Activated CD8-positive, alpha-beta T cell treated with anti-CD3 and anti-CD28 coated beads for 36 hours (primary cell): Measurements from ENCODE around the gene JPH2. TPM values are rescaled to one million over a fixed set of nuclear protein-coding genes. Genes with fewer than 3 reads are reported as not detected.

Experiments used
- ATAC-seq: fragments of 200-7000 bp; cut with Tn5 transposase; one replicate; pipeline ENCODE4 v1.10.0; 2021; ENCODE audit warnings: mild to moderate bottlenecking, moderate library complexity
- CTCF ChIA-PET: fragments of 350-600 bp; sonication (Branson Sonifier 250); formaldehyde crosslinking; loops from one replicate; lab custom pipeline; 2021; ENCODE audit warnings: antibody characterized with exemption; lab: Charles Lee
- POLR2A ChIA-PET: fragments of 350-600 bp; sonication (Branson Sonifier 250); formaldehyde crosslinking; loops from one replicate; lab custom pipeline; 2021; ENCODE audit warnings: antibody characterized with exemption; lab: Charles Lee
- DNase-seq: peaks from one replicate; pipeline ENCODE4 v3.0.0-alpha.2; 2020
- H3K27ac Mint-ChIP-seq: one replicate; pipeline ENCODE4 v1.8.0; 2021; ENCODE audit warnings: mild to moderate bottlenecking, mixed read lengths
- H3K27me3 Mint-ChIP-seq: one replicate; pipeline ENCODE4 v1.8.0; 2021; ENCODE audit warnings: mixed read lengths
- H3K36me3 Mint-ChIP-seq: one replicate; pipeline ENCODE4 v1.8.0; 2021; ENCODE audit warnings: low read depth, mixed read lengths
- H3K4me1 Mint-ChIP-seq: one replicate; pipeline ENCODE4 v1.8.0; 2021; ENCODE audit warnings: low read depth, mixed read lengths
- H3K4me3 Mint-ChIP-seq: one replicate; pipeline ENCODE4 v1.8.0; 2021; ENCODE audit warnings: mild to moderate bottlenecking, moderate library complexity, mixed read lengths
- H3K9me3 Mint-ChIP-seq: one replicate; pipeline ENCODE4 v1.8.0; 2021; ENCODE audit warnings: mixed read lengths
- intact Hi-C: fragments of 100-400 bp; cut with micrococcal nuclease; formaldehyde crosslinking; loops from one replicate; pipeline ENCODE4 v1.10.0; 2022
- total RNA-seq, 2 experiments: library from RNA; stranded (reverse); gene quantifications; one replicate each; pipeline ENCODE4 v1.2.3, GENCODE V29; 2021
- TF ChIP-seq, protein P1 (sequence below): fragments of 200-600 bp; IDR thresholded peaks from one replicate; pipeline ENCODE4 v1.8.0; 2022; ENCODE audit warnings: antibody characterized with exemption, mild to moderate bottlenecking

The JPH2 gene
- total RNA-seq, 2 experiments from 2014 or later = 0.47 to 0.54 TPM

DNA sequence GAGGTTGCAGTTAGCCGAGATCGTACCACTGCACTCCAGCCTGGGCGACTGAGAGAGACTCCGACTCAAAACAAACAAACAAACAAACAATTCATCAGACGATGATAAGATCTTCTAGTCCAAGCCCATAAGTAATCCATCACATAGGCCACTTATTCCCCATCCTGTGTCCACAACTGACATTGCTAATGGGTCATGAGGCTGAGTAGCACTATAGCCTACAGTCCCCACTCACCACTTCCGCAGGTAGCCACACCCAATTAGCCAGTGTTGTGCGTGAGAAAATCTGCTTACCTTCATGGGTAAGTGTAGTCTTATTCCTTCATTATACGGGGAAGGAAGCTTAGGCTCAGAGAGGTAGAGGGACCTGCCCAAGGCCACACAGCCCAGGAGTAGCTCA lies 13.1 kb downstream of the JPH2 start:
- ATAC-seq (no peak), DNase-seq (no peak)
- H3K27ac Mint-ChIP-seq = no peak overlapping the region
- TF ChIP-seq, protein P1, sequence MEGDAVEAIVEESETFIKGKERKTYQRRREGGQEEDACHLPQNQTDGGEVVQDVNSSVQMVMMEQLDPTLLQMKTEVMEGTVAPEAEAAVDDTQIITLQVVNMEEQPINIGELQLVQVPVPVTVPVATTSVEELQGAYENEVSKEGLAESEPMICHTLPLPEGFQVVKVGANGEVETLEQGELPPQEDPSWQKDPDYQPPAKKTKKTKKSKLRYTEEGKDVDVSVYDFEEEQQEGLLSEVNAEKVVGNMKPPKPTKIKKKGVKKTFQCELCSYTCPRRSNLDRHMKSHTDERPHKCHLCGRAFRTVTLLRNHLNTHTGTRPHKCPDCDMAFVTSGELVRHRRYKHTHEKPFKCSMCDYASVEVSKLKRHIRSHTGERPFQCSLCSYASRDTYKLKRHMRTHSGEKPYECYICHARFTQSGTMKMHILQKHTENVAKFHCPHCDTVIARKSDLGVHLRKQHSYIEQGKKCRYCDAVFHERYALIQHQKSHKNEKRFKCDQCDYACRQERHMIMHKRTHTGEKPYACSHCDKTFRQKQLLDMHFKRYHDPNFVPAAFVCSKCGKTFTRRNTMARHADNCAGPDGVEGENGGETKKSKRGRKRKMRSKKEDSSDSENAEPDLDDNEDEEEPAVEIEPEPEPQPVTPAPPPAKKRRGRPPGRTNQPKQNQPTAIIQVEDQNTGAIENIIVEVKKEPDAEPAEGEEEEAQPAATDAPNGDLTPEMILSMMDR = no peak
- H3K4me3 Mint-ChIP-seq = no peak overlapping the region
- H3K36me3 Mint-ChIP-seq = no peaks in the 10 kb centered on the region
- ChIA-PET CTCF (interaction anchor here (4.1 kb wide), 1 partner anchor 17 kb away, joined by 17 read pairs; no protein-coding TSS in a partner anchor), POLR2A (interaction anchor here (1.2 kb wide), 1 partner anchor 51 kb away, joined by 3 read pairs; no protein-coding TSS in a partner anchor)
- H3K4me1 Mint-ChIP-seq = no peaks in the 10 kb centered on the region
- H3K27me3 Mint-ChIP-seq = peaks cover 22% of the 10 kb centered on the region
- no peaks in the 10 kb centered on the region for H3K9me3 Mint-ChIP-seq
- intact Hi-C loops = no loop called here

DNA sequence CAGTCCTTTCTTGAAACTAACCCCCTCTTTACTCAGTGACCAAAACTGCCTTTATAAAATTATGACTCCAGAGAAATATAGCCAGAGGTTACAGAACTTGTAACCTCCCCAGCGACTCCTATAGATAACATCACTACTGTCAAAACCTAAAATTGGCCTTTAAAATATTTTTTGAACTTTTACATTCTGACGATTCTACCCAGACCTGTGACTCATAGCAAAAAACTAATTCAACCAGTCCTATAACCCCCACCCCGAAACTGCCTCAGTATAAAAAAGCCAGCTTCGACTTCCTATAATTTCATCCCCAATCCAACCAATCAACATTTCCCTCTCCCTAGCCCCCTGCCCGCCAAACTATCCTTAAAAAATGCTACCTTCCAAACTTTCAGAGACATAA lies 13.9 kb downstream of the JPH2 start:
- ChIA-PET CTCF (interaction anchor here (1.1 to 4.1 kb wide), 3 partner anchors 18 to 424 kb away, joined by 3 to 17 read pairs (median 5); no protein-coding TSS in a partner anchor), POLR2A (interaction anchor here (1.2 kb wide), 1 partner anchor 50 kb away, joined by 3 read pairs; no protein-coding TSS in a partner anchor)
- H3K4me1 Mint-ChIP-seq = no peaks in the 10 kb centered on the region
- intact Hi-C loops = no loop called here
- no peak overlapping the region for H3K4me3 Mint-ChIP-seq
- ATAC-seq (no peak), DNase-seq (no peak)
- H3K36me3 Mint-ChIP-seq = no peaks in the 10 kb centered on the region
- TF ChIP-seq, protein P1 = no peak
- H3K9me3 Mint-ChIP-seq = no peaks in the 10 kb centered on the region
- H3K27ac Mint-ChIP-seq = no peak overlapping the region
- peaks cover 22% of the 10 kb centered on the region for H3K27me3 Mint-ChIP-seq

DNA sequence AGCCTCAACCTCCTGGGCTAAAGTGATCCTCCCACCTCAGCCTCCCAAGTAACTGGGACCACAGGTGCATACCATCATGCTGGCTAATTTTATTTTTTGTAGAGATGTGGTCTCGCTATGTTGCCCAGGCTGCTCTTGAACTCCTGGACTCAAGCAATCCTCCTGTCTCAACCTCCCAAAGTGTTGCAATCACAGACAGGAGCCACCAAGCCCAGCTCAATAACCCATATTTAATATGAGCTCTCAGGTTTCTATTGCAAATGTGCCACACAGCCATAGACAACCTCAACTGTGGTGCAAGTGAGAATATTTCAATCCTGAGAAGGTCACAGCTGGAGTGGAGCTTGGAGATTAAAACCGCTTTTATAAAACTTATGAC lies 14.4 kb downstream of the JPH2 start:
- intact Hi-C loops = no loop called here
- Mint-ChIP-seq H3K36me3 (no peaks in the 10 kb centered on the region), H3K9me3 (no peaks in the 10 kb centered on the region), H3K4me3 (no peak overlapping the region), H3K27me3 (peaks cover 23% of the 10 kb centered on the region), H3K4me1 (no peaks in the 10 kb centered on the region), H3K27ac (no peak overlapping the region)
- DNase-seq = no peak
- ChIA-PET POLR2A (interaction anchor here (1.2 to 1.6 kb wide), 2 partner anchors 23 to 49 kb away, joined by 3 to 4 read pairs; no protein-coding TSS in a partner anchor), CTCF (interaction anchor here (1.0 to 4.1 kb wide), 4 partner anchors 18 to 423 kb away, joined by 3 to 17 read pairs (median 4); no protein-coding TSS in a partner anchor)
- TF ChIP-seq, protein P1 = no peak
- ATAC-seq = no peak

DNA sequence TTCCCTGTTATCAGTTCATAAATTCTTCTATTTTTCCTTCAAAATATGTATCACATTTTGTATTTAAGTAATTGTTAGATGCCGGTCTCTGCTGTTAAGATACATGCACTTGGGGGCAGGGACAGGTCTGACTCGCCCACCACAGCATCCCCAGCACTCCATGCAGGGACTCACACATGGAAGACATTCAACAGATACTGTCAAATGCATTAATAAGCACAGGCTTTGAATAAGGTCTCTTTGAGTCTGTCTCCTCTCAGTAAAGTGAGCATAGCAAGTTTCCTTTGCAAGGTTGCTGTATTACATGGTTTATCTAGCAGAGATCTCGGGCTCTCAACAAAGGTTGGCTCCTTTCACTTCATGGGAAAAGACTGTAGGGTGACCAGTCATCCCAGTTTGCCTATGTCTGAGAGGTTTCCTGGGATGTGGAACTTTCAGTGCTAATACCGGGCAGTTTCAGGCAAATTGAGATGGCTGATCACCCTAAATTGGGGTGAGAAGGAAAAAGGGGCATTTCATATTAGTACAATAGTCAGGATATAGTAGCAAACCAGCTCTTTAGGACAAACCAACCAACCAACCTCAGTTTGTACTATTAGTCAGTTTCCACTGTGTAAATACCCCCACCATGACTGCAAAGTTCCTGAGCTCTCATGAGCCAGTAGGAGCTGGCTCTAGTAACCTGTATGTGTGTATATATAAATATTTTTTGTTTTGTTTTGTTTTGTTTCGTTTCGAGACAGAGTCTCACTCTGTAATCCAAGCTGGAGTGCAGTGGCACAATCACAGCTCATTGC lies 15.0 kb downstream of the JPH2 start:
- Mint-ChIP-seq H3K36me3 (no peaks in the 10 kb centered on the region), H3K4me1 (no peaks in the 10 kb centered on the region), H3K4me3 (no peak overlapping the region), H3K27ac (no peak overlapping the region), H3K27me3 (peaks cover 24% of the 10 kb centered on the region), H3K9me3 (no peaks in the 10 kb centered on the region)
- DNase-seq = no peak
- ATAC-seq = no peak
- intact Hi-C loops = no loop called here
- ChIA-PET POLR2A (interaction anchor here (1.6 kb wide), 1 partner anchor 23 kb away, joined by 4 read pairs; no protein-coding TSS in a partner anchor), CTCF (interaction anchor here (1.0 to 4.1 kb wide), 5 partner anchors 19 to 422 kb away, joined by 3 to 17 read pairs (median 3); no protein-coding TSS in a partner anchor)
- TF ChIP-seq, protein P1 = no peak
